Ureter (tissue), 1 donor: ENCODE results near the gene PDGFA. TPM values are rescaled to one million over a fixed set of nuclear protein-coding genes. Genes with fewer than 3 reads are reported as not detected.

Source experiments
- DNase-seq: peaks from one replicate; pipeline ENCODE4 v3.0.0-alpha.2; 2020; ENCODE audit warnings: low spot score
- total RNA-seq: library from RNA; stranded (reverse); gene quantifications from one replicate; pipeline ENCODE4 v1.2.4, GENCODE V29; 2023
- donor health status: DM: yes; HTN: yes; CAD: no.

Gene PDGFA
- total RNA-seq, 1 donor from 2014 or later, result 31.5 TPM

DNA sequence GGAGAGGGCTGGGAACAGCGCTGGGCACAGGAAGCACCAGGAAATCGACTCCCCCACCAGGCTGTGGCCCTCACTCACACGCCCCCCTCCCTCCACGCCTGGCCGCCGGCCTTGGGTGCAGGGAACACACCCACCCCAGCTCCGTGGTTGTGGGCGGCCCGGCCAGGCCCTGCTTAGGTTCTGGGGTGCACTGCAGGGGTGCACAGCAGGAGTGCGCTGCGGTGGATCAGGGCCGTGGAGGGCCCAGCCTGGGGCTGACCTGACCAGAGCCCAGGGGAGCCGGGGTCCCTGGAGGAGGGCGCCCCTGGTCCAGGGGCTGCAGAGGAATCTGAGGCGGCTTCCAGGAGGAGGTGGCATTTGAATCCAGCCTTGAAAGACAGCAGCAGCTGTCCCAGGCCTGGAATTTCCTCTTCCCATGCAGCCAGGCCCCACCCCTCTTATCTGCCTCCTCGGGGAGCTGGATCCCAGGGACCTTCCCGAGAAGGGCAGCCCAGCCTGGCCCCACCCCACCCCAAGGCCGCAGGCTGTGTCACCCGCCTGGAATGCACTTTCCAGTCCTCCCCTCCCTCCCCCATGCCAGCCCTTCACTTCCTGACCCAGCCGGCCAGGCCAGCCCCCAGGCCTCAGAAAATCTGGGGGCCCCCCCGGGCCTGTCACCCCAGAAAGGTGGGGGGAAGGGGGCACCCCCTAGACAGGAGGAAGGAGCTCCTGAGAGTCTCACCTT, 18.4 kb upstream of the PDGFA start:
- DNase-seq, result peak; percentile 66

DNA sequence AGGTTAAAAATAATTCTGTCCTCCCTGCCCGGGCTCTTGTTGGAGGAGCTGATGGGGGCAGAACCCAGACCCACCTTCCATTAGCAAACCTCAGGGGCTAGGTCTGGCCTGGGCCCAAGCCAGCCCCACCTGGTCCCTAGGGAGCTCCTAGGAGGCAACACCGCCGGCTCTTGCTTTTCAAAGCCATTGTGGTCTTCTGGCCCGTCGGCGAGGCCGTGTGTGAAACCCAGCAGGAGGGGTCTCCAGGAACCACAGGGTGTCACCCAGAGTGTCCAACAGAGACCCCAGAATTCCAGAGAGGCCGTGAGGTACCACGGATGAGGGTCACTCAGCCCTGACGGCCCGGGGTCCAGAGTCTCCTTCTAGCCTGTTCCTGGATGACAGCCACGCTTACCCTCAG, 16.6 kb upstream of the PDGFA start:
- DNase-seq, result no peak

DNA sequence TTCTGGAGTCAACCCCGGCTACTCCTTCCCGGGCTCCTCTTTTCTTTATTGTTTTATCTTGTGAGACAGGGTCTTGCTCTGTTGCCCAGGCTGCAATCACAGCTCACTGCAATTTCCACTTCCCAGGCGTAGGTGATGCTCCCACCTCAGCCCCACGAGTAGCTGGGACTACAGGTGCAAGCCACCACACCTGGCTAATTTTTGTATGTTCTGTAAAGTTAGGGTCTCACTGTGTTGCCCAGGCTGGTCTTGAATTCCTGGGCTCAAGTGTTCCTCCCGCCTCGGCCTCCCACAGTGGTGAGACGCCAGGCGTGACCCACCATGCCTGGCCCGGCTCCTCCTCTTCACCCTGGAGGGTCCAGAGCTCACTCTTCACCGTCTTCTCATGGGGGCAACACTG, 15.3 kb upstream of the PDGFA start:
- no peak for DNase-seq

DNA sequence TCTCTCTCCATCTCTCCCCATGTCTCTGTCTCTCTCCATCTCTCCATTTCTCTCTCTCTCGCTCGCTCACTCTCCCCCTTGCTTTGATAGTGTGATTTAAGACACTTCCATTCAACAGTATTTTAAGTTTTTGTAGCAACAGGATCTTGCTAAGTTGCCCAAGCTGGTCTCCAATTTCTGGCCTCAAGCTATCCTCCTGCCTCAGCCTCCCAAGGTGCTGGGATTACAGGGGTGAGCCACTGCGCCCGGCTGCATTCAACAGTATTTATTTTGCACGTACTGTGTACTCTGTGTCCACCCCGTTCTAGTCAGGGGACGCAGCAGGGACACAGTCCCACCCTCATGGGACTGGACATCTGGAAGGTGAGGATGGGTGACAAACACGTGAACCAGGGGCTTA, 14.4 kb upstream of the PDGFA start:
- no peak for DNase-seq

DNA sequence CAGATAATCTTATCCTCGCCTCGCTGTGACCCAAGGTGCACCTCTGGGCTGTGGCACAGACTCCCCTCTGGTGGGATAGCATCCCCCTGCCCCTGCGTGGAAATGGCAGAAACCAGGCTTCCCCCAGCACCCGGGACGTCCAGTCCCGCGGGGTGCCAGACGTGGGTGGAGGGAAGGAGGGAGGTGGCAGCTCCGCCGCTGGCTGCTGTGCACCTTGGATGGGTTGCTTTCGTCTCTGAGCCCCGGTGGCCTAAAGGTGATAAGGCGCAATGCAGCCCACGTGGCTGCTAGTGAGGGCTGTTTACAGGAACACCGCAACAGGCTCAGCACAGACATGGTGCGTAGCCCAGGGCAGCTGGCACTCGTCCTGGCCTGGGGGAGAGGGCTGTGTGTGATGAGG, 13.6 kb upstream of the PDGFA start:
- no peak for DNase-seq

- no peak for DNase-seq
These were observed 12.9 kb upstream of the PDGFA start for GRCh38 chr7:532379-533143.

DNA sequence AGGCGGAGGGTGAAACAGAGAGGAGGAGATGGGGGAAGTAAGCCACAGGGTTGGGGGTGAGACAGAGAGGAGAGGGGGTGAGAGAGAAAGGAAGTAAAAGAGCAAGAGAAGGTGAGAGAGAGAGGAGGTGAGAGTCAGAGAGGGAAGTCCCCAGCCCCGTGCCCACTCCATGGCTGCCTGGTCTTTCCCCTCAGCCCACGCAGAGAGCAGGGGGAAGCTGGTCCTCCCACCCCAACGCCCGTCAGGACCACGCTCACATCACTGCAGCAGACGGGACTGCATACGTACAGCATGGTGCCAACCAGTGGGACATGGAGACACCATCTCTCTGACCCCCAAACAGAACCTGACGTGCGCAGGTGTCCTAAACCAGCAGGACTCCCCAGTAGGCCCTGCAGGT, 12.1 kb upstream of the PDGFA start:
- no peak for DNase-seq

- DNase-seq, result no peak
These were observed 8.8 kb upstream of the PDGFA start for GRCh38 chr7:528451-528850.

- no peak for DNase-seq
These were observed 8.1 kb upstream of the PDGFA start for GRCh38 chr7:527723-528122.

- no peak for DNase-seq
These were observed 6.9 kb upstream of the PDGFA start for GRCh38 chr7:526460-527034.

DNA sequence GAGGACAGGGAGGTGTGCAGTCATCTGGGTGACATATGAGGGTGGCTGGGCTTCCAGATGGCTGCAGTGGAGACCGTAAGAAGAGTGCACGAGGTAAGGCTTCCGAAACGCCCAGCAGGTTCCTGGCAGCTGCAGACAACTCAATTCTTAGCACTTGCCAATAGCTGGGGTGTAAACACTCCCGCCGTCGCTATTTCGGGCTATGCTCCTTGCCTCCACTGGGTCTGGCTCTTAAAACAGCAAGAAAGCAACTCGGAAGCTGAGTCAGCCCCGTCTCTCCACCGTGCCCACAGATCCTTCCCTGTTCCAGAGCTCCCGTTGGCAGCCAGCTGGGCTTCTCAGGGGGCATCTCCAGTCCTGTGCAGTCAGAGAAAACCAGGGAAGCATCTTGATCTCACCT, 6.1 kb upstream of the PDGFA start:
- no peak for DNase-seq

DNA sequence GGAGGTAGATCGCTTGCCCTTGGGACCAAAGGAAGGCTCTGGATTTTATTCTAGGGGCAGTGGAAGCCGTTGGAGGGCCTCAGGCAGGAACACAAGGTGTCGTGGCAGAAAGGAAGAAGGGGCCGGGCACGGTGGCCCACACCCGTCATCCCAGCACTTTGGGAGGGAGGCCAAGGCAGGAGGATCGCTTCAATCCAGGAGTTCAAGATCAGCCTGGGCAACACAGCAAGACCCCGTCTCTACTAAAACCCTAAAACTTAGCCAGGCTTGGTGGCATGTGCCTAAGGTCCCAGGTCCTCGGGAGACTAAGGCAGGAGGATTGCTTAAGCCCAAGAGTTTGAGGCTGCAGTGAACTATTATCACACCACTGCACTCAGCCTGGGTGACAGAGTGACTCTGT, 5.2 kb upstream of the PDGFA start:
- no peak for DNase-seq

DNA sequence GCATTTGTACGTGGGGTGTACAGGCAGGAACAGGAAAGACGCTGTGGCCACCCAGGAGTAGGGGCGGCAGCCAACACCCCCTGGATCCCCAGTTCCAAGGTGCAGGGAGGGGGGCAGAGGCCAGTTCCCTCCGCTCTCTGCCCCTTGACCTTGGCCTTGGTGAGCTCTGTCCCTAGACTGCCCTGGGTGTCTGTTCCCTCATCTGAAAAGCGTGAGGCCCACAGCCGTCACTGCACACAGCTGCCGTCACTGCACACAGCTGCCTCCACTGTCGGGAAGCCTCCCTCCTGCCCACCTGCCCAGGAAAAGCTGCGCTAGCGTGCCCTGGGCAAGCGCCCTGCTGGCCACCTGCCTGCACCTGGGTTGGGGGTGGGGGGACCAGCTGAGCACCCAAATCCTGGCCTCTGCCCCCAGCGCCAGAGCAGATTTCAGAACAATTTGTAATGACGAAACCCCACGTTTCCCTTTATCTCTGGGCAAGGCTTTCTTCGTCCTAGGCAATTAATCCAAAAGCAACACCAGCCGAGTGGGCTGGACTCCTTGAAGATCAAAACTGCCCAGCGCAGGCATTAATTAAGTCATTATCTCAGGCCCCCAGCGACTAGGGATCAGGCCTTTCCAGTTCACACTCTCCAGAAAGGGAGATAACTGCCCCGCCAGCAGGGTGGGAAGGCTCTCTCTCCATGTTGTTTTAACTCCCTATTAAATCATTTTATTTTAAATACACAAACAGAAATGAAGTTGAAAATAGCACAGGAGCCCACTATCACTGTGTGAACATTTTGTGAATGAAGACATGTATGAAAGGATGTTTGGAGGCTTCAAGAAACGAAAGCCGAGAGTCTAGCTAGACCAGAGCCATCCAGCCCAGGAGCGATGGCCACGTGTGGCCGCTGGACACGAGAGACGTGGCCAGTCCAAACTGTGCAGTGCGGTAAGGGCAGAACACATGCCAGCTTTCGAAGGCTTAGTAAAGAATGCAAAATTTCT, 4.0 kb upstream of the PDGFA start:
- DNase-seq, result no peak

DNA sequence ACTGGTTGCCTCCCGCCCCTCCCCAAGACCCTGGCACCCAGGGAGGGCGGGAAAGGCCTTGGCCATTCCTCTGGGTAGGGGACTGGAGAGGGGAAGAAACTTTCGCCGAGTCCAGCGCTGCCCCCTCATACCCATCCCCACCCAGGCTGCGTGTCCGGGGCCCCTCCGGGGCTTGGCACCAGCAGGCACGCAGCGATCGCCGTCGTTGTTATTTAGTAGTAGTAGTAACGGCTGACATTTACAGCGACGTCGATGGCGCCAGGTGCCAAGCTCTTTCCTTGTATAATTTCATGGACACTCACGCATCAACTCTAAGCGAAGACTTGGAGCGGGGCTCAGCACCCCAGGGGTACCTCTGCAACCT, 3.3 kb upstream of the PDGFA start:
- DNase-seq, result no peak

- DNase-seq, result no peak
These were observed 2.7 kb upstream of the PDGFA start for GRCh38 chr7:522071-522950.

- DNase-seq, result no peak
These were observed 1.8 kb upstream of the PDGFA start for GRCh38 chr7:521221-522070.

DNA sequence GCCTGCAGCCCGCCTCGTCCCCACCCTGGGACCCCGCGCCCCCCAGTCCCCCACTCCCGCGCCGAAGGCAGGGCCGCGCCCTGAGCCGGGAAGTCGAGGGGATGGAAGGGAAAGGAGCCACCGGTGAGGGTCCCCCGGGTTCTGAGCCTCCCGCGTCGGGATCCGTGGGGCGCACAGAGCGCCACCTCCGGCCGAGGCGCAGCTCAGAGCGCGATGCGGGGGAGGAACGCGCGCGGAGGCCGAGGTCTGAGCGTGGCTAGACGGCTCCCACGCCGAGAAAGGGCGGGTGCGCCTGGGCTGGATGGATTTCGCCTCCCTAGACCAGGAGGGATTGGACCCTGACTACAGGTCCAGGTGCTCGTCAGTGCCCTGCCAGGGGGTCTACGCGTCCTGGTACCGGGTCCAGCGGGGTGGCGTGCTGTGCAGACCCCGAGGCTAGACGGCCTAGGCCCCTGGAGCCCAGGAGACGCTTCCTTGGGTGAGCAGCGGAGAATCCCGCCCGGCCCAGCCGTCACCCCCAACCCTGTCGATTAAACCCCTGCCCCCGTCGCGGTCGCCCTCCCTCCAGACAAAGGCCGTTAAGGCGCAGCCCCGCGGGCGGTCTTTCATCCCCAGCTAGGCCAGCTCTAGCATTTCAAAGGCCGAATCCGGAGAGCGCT, 986 bp upstream of the PDGFA start:
- no peak for DNase-seq

DNA sequence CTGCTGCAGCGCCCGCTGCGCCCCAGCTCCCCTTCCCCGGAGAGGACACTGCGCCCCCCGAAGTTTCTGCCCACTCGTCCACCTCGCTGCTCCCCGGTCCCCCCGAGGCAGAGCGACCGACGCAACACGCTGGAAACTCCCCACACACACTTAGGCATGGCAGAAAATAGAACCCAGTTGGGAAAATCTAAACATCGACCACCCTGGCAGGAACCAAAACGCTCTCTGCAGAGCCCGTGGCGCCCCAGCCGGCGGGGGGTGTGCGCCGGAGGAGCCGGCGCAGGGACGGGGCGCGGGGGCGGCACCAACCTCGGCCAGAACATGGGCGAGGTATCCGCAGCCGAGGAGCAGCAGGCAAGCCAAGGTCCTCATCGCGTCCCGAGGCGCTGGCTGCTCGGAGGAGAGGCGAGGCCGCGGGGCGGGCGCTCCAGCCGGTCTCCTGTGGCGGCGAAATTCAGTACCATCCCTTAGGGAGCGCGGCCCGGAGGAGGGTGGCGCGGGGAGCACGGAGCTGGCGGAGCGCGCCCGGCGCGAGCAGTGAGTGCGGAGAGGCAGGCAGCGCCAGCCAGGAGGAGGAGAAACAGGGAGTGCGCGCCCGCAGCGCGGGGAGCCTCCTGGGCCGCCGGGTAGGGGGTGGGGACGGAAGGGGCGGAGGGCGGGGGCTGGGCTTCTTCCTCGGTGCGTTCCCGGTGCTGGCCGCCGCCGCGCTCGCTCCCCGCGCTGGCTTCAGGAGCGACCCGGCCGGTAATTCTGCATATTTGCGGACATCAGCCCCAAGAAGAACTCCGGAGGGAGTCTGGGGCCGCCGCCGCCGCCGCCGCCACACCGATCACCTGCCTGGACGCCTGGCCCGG, 789 bp downstream of the PDGFA start:
- peak; percentile 85 for DNase-seq
